HEK293 (cell line): ENCODE data around the gene FHL3.

Experiments used
- CTCF ChIA-PET: fragments of 350-600 bp; formaldehyde crosslinking; extraction: SDS; loops from one replicate; lab custom pipeline; 2021; ENCODE audit warnings: antibody characterized with exemption; lab: Yijun Ruan, JAX
- POLR2A ChIA-PET: fragments of 300-600 bp; formaldehyde crosslinking; extraction: SDS; loops from one replicate; lab custom pipeline; 2020; ENCODE audit warnings: antibody characterized with exemption, inconsistent platforms; lab: Yijun Ruan, JAX
- H3K27ac ChIP-seq: fragments of 200-500 bp; sonication (Bioruptor generic); 2 replicates; pipeline ENCODE4 v1.5.1; 2014; ENCODE audit warnings: low read depth, low read length, control low read depth, inconsistent platforms; ENCODE audit errors: extremely low read depth
- H3K36me3 ChIP-seq, 2 experiments: fragments of 200-500 bp in 1 of 2; sonication (Bioruptor generic) in 1 of 2; 1 replicate in 1 of 2; 2 replicates in 1 of 2; pipeline ENCODE4 v1.5.1; 2014 to 2017; ENCODE audit warnings: inconsistent platforms in 2 of 2, low read length in 2 of 2; ENCODE audit not compliant: control insufficient read depth in 2 of 2, insufficient read depth in 1 of 2
- H3K4me1 ChIP-seq: fragments of 200-500 bp; sonication (Bioruptor generic); 2 replicates; pipeline ENCODE4 v1.5.1; 2014; ENCODE audit warnings: mild to moderate bottlenecking, low read length, inconsistent platforms; ENCODE audit not compliant: control insufficient read depth, insufficient read depth
- H3K4me3 ChIP-seq: 2 replicates; pipeline ENCODE4 v1.5.1; 2011; ENCODE audit warnings: low read depth, mild to moderate bottlenecking, control low read depth, low read length, moderate library complexity
- H3K9me3 ChIP-seq: fragments of 200-500 bp; sonication (Bioruptor generic); 2 replicates; pipeline ENCODE4 v1.5.1; 2014; ENCODE audit warnings: low read depth, low read length, inconsistent platforms; ENCODE audit not compliant: control insufficient read depth, insufficient read depth
- EGR2 ChIP-seq: fragments of 450-650 bp; formaldehyde crosslinking; IDR thresholded peaks from 2 replicates; pipeline ENCODE4 v1.5.1; 2016; ENCODE audit warnings: low read depth, missing biosample characterization, missing genetic modification characterization
- GLIS1 ChIP-seq: fragments of 450-650 bp; formaldehyde crosslinking; IDR thresholded peaks from 2 replicates; pipeline ENCODE4 v1.5.1; 2016; ENCODE audit warnings: missing biosample characterization, missing genetic modification characterization
- IKZF3 ChIP-seq: fragments of 450-650 bp; IDR thresholded peaks from 2 replicates; pipeline ENCODE4 v1.5.0; 2018; ENCODE audit warnings: missing biosample characterization, mild to moderate bottlenecking, missing genetic modification characterization, moderate library complexity
- SCRT1 ChIP-seq: fragments of 450-650 bp; formaldehyde crosslinking; IDR thresholded peaks from 2 replicates; pipeline ENCODE4 v1.5.1; 2016; ENCODE audit warnings: missing biosample characterization, missing genetic modification characterization, borderline replicate concordance
- SCRT2 ChIP-seq: fragments of 450-650 bp; formaldehyde crosslinking; IDR thresholded peaks from 2 replicates; pipeline ENCODE4 v1.5.1; 2016; ENCODE audit warnings: missing biosample characterization, missing genetic modification characterization
- SP2 ChIP-seq: fragments of 450-650 bp; formaldehyde crosslinking; IDR thresholded peaks from 2 replicates; pipeline ENCODE4 v1.5.1; 2016; ENCODE audit warnings: missing biosample characterization, missing genetic modification characterization
- ZBTB20 ChIP-seq: fragments of 450-650 bp; formaldehyde crosslinking; IDR thresholded peaks from 2 replicates; pipeline ENCODE4 v1.5.1; 2016; ENCODE audit warnings: missing biosample characterization, missing genetic modification characterization
- ZFHX2 ChIP-seq: fragments of 450-650 bp; formaldehyde crosslinking; conservative IDR thresholded peaks from 2 replicates; pipeline ENCODE4 v1.5.1; 2016; ENCODE audit warnings: missing biosample characterization, missing genetic modification characterization
- ZIC2 ChIP-seq: fragments of 450-650 bp; formaldehyde crosslinking; IDR thresholded peaks from 2 replicates; pipeline ENCODE4 v1.5.1; 2016; ENCODE audit warnings: missing biosample characterization, missing genetic modification characterization
- ZNF248 ChIP-seq: fragments of 450-650 bp; formaldehyde crosslinking; IDR thresholded peaks from 2 replicates; pipeline ENCODE4 v1.5.1; 2017; ENCODE audit warnings: missing biosample characterization, missing genetic modification characterization
- ZNF302 ChIP-seq: fragments of 450-650 bp; formaldehyde crosslinking; IDR thresholded peaks from 2 replicates; pipeline ENCODE4 v1.5.1; 2016; ENCODE audit warnings: missing biosample characterization, missing genetic modification characterization, low read depth
- ZNF416 ChIP-seq: fragments of 450-650 bp; formaldehyde crosslinking; IDR thresholded peaks from 2 replicates; pipeline ENCODE4 v1.5.1; 2016; ENCODE audit warnings: missing biosample characterization, missing genetic modification characterization
- ZNF560 ChIP-seq: fragments of 450-650 bp; formaldehyde crosslinking; IDR thresholded peaks from 2 replicates; pipeline ENCODE4 v1.5.1; 2017; ENCODE audit warnings: missing biosample characterization, missing genetic modification characterization, borderline replicate concordance
- TF ChIP-seq, protein P1 (sequence below): IDR thresholded peaks from 2 replicates; pipeline ENCODE4 v1.6.1; 2011; ENCODE audit warnings: mild to moderate bottlenecking, low read depth, low read length, borderline replicate concordance
- TF ChIP-seq, protein P2 (sequence below): fragments of 450-650 bp; formaldehyde crosslinking; IDR thresholded peaks from 2 replicates; pipeline ENCODE4 v1.5.1; 2017; ENCODE audit warnings: missing biosample characterization, missing genetic modification characterization
- TF ChIP-seq, protein P3 (sequence below): fragments of 450-650 bp; formaldehyde crosslinking; IDR thresholded peaks from 2 replicates; pipeline ENCODE4 v1.5.1; 2016; ENCODE audit warnings: missing biosample characterization, missing genetic modification characterization, borderline replicate concordance

FHL3 gene

DNA sequence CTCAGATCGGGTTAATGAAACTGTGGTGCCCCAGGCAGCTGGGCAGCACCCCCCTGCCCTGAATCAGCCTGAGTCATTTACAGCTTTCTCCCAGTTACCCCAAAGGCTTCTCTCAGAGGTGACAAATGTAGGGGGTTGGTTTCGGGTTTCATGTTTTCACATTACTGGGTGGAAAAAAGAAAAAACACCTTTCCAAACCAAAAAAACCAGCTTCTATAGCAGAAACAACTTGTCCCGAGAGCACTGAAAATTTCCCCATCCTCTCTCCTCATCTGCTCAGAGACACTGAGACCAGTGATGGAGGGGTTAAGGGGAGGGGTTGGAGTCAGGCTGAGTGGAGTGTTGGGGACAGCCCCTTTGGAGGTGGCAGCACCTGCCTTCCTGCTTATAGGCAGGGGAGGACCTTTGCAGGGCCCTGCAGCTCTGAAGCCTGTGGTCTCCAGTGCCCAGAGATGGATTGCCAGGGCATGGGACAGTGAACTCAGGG is 22.8 kb upstream of the FHL3 start (continued):
- TF ChIP-seq ZNF560 (tag by site-specific recombination) (no peak), ZBTB20 (tag by site-specific recombination) (peak; percentile 85), ZNF248 (tag by site-specific recombination) (no peak), ZNF302 (tag by site-specific recombination) (no peak), GLIS1 (peak; percentile 39; the same call in 1 of the 2 replicates), IKZF3 (tag by site-specific recombination) (no peak)
- TF ChIP-seq, protein P1, sequence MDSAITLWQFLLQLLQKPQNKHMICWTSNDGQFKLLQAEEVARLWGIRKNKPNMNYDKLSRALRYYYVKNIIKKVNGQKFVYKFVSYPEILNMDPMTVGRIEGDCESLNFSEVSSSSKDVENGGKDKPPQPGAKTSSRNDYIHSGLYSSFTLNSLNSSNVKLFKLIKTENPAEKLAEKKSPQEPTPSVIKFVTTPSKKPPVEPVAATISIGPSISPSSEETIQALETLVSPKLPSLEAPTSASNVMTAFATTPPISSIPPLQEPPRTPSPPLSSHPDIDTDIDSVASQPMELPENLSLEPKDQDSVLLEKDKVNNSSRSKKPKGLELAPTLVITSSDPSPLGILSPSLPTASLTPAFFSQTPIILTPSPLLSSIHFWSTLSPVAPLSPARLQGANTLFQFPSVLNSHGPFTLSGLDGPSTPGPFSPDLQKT, result no peak
- TF ChIP-seq, protein P2, sequence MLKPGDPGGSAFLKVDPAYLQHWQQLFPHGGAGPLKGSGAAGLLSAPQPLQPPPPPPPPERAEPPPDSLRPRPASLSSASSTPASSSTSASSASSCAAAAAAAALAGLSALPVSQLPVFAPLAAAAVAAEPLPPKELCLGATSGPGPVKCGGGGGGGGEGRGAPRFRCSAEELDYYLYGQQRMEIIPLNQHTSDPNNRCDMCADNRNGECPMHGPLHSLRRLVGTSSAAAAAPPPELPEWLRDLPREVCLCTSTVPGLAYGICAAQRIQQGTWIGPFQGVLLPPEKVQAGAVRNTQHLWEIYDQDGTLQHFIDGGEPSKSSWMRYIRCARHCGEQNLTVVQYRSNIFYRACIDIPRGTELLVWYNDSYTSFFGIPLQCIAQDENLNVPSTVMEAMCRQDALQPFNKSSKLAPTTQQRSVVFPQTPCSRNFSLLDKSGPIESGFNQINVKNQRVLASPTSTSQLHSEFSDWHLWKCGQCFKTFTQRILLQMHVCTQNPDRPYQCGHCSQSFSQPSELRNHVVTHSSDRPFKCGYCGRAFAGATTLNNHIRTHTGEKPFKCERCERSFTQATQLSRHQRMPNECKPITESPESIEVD (tag by site-specific recombination), result no peak

DNA sequence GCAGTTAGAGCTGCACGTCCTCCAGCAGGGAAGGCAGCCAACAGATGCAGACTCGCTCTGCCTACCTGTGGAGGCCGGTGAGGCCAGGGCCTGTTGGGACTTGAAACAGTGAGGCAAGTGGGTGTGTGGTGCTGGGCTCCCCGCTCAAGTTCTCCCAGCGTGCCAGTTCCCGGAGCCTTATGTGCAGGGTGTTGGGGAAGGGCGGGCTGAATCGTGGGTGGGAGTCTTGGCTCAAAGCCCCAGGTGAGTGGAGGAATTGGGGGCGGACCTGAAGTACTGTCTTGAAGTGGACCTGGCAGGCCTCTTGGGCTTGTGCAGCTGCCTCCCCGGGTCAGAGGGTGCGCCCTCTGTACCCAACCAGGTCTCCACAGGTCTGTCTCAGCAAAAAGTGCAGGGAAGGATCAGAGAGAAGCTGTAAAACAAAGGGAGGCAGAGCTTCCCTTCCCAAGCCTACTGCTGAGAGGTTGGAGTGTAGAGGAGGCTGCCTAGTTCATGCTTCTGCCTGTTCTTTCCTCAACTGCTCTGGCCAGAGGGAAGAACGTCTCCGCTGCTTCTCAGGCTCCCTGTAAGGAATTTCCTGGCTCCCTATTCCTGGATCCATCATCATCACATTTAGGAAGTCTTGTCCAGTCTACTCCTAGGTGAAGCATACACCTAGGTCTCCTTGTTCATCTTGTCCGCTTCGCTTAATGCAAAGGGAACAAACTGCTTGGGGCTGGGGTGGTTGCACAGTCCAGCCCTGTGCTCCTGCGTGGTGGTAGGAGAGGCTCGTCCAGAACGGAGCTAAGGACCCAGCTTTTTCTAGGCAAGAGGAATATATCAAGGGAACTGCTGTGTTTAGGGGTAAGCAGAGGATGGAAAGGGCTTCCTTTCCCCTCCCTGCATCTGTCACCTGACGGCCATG is 22.1 kb upstream of the FHL3 start:
- H3K27ac ChIP-seq, result no peak overlapping the region
- ChIA-PET POLR2A (interaction anchor here (1.1 kb wide), 3 partner anchors 8 to 808 kb away, joined by 3 to 7 read pairs (median 3); no protein-coding TSS in a partner anchor), CTCF (interaction anchor here (0.5 to 5.6 kb wide), 14 partner anchors 8 to 810 kb away, joined by 3 to 27 read pairs (median 4); partner anchors contain the start of gene SF3A3)
- H3K4me1 ChIP-seq, result peaks cover 19% of the 10 kb centered on the region
- peaks cover 16 to 52% of the 10 kb centered on the region in 2 experiments for H3K36me3 ChIP-seq
- no peak overlapping the region for H3K4me3 ChIP-seq
- H3K9me3 ChIP-seq, result no peaks in the 10 kb centered on the region
- peak; percentile 89 for TF ChIP-seq EGR2 (tag by site-specific recombination)
- peak; percentile 9; the same call in 1 of the 2 replicates for TF ChIP-seq SP2 (tag by site-specific recombination)
- peak; percentile 94 for TF ChIP-seq SCRT2 (tag by site-specific recombination)
- peak; percentile 87 for TF ChIP-seq ZFHX2 (tag by site-specific recombination)
- TF ChIP-seq SCRT1 (tag by site-specific recombination), result peak; percentile 87
- TF ChIP-seq, protein P3, sequence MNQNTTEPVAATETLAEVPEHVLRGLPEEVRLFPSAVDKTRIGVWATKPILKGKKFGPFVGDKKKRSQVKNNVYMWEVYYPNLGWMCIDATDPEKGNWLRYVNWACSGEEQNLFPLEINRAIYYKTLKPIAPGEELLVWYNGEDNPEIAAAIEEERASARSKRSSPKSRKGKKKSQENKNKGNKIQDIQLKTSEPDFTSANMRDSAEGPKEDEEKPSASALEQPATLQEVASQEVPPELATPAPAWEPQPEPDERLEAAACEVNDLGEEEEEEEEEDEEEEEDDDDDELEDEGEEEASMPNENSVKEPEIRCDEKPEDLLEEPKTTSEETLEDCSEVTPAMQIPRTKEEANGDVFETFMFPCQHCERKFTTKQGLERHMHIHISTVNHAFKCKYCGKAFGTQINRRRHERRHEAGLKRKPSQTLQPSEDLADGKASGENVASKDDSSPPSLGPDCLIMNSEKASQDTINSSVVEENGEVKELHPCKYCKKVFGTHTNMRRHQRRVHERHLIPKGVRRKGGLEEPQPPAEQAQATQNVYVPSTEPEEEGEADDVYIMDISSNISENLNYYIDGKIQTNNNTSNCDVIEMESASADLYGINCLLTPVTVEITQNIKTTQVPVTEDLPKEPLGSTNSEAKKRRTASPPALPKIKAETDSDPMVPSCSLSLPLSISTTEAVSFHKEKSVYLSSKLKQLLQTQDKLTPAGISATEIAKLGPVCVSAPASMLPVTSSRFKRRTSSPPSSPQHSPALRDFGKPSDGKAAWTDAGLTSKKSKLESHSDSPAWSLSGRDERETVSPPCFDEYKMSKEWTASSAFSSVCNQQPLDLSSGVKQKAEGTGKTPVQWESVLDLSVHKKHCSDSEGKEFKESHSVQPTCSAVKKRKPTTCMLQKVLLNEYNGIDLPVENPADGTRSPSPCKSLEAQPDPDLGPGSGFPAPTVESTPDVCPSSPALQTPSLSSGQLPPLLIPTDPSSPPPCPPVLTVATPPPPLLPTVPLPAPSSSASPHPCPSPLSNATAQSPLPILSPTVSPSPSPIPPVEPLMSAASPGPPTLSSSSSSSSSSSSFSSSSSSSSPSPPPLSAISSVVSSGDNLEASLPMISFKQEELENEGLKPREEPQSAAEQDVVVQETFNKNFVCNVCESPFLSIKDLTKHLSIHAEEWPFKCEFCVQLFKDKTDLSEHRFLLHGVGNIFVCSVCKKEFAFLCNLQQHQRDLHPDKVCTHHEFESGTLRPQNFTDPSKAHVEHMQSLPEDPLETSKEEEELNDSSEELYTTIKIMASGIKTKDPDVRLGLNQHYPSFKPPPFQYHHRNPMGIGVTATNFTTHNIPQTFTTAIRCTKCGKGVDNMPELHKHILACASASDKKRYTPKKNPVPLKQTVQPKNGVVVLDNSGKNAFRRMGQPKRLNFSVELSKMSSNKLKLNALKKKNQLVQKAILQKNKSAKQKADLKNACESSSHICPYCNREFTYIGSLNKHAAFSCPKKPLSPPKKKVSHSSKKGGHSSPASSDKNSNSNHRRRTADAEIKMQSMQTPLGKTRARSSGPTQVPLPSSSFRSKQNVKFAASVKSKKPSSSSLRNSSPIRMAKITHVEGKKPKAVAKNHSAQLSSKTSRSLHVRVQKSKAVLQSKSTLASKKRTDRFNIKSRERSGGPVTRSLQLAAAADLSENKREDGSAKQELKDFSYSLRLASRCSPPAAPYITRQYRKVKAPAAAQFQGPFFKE, result no peak
- no peak for TF ChIP-seq ZNF416 (tag by site-specific recombination)
- peak; percentile 81; the same call in 1 of the 2 replicates for TF ChIP-seq ZIC2 (tag by site-specific recombination)
